AG10803 (cell line): ENCODE results near the gene SENP1.
A peak's percentile ranks its signal among the peaks of the same experiment; 100 is the strongest.

Experiments used
- DNase-seq: peaks from one replicate; pipeline ENCODE4 v3.0.0; 2010; ENCODE audit warnings: low read depth
- H3K4me3 ChIP-seq: 2 replicates; pipeline ENCODE4 v1.5.1; 2011; ENCODE audit warnings: mild to moderate bottlenecking, low read length, control low read depth
- TF ChIP-seq, protein P1 (sequence below): conservative IDR thresholded peaks from 2 replicates; pipeline ENCODE4 v1.5.1; 2011; ENCODE audit warnings: mild to moderate bottlenecking, low read length, control low read depth, inconsistent platforms

SENP1 gene

DNA sequence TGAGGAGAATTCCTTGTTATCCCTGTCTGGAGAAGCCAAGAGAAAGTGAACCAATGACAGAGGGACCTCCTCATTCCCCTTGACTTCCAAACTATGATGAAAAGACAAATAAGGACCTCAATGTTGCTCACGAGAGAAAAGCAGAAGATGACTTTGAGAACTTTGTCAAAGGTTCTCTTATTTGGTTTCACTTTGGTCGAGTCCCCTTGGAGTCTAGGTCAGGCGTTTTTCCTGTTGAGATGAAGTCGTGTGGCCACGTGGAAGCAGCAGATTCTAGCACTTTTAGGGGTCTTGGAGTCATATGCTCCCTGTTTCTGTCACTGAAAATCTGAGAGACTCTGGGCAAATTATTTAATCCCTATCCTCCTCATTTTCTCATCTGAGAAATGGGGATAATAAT is 67.8 kb downstream of the SENP1 start:
- H3K4me3 ChIP-seq, result no peak overlapping the region
- TF ChIP-seq, protein P1, sequence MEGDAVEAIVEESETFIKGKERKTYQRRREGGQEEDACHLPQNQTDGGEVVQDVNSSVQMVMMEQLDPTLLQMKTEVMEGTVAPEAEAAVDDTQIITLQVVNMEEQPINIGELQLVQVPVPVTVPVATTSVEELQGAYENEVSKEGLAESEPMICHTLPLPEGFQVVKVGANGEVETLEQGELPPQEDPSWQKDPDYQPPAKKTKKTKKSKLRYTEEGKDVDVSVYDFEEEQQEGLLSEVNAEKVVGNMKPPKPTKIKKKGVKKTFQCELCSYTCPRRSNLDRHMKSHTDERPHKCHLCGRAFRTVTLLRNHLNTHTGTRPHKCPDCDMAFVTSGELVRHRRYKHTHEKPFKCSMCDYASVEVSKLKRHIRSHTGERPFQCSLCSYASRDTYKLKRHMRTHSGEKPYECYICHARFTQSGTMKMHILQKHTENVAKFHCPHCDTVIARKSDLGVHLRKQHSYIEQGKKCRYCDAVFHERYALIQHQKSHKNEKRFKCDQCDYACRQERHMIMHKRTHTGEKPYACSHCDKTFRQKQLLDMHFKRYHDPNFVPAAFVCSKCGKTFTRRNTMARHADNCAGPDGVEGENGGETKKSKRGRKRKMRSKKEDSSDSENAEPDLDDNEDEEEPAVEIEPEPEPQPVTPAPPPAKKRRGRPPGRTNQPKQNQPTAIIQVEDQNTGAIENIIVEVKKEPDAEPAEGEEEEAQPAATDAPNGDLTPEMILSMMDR, result no peak
- DNase-seq, result no peak

- TF ChIP-seq, protein P1, result no peak
- H3K4me3 ChIP-seq, result no peak overlapping the region
- DNase-seq, result peak; percentile 36
These were observed 68.5 kb downstream of the SENP1 start for GRCh38 chr12:48037267-48037915.

DNA sequence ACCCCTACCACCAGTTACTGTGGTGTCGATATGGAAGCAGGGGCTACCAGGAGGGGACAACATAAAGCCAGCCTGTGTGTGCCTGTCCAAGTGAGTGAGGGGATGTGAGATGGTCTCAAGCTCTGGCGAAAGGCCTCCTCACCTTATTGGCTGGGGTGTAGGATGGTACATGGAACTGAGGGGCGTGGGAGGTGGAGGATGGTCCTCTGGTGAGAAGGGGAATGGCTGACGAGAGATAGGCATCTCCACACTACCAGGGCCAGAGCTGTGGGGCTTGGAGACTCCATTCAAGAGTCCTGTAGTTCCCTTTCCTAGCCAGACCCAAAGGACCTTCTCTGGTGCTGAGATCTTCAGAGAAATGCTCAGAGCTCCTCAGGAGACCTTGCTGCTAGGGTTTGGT is 69.1 kb downstream of the SENP1 start:
- DNase-seq, result no peak
- TF ChIP-seq, protein P1, result no peak
- H3K4me3 ChIP-seq, result no peak overlapping the region

DNA sequence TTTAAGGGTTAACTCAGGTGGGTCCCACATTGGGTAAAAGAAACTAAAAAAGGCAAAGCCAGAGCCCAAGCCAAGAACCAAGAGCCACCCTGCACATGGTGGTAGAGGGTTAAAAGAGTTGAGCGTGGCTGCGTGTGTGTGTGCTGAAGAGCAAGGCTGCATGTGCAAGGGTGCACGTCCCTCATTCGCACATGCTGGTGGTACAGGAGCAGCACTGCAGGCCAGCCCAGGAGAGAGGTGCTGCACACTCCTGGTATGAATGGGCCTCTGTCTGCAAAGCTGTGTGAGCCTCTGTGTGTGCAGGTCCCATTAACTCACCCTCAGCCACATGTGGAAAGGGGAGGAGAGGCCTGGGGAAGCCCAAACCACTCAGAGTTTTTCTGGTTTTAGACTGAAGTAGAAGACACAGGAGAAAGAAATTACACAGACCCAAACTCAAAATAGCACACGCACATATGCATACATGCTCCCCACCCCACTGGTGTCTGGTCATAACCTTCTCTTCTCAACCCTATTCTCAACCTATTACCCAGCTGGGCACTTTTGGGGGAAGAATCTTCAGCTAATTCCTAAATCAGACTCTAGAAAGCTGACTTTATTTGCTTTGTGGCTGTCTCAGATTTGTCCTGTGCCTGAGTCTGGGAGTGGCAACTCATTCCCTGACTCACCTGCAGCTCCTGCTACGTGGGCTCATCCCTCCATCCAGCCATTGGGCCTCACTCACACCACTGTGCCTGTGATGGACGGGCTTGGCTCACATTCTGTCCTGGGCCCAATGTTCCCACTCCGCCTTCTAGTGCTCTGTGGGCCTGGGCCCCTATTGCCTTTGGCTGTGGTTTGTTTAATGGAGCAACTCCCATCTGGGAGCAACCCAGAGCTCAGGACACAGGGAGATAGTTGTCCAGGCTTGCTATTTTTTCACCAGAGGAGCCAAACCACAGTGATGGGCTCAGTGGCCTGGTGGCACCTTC is 70.8 kb downstream of the SENP1 start:
- H3K4me3 ChIP-seq, result no peak overlapping the region
- TF ChIP-seq, protein P1, result no peak
- DNase-seq, result no peak

GRCh38 chr12:48033451-48033850 is 72.4 kb downstream of the SENP1 start:
- TF ChIP-seq, protein P1, result no peak
- no peak for DNase-seq
- no peak overlapping the region for H3K4me3 ChIP-seq

- DNase-seq, result no peak
- no peak overlapping the region for H3K4me3 ChIP-seq
- TF ChIP-seq, protein P1, result no peak
These were observed 73.3 kb downstream of the SENP1 start for GRCh38 chr12:48032597-48032996.
